ENCODE measurements around the gene GIMAP5.

Gene GIMAP5

GRCh38 chr7:150737265-150738055 is at the start of gene GIMAP5:
Gene GIMAP5, plus strand, starts transcription at chr7:150737418. Its CDS starts 3,467 bp downstream, at chr7:150740885.
- peak; percentile 82 for DNase-seq

GRCh38 chr7:150688630-150689029 is 48.6 kb upstream of the GIMAP5 start:
- DNase-seq = peak; percentile 15

- DNase-seq = no peak
Measured at GRCh38 chr7:150695654-150696053, 41.6 kb upstream of the GIMAP5 start.

- DNase-seq = no peak
Measured at GRCh38 chr7:150703209-150703608, 34.0 kb upstream of the GIMAP5 start.

- peak; percentile 56 for DNase-seq
Measured at GRCh38 chr7:150715293-150715692, 21.9 kb upstream of the GIMAP5 start.

GRCh38 chr7:150715738-150716137 is 21.5 kb upstream of the GIMAP5 start:
- no peak for DNase-seq

GRCh38 chr7:150716368-150716767 is 20.9 kb upstream of the GIMAP5 start, which contains the start of gene GIMAP1:
Gene GIMAP1, plus strand, starts transcription at chr7:150716613. Its CDS starts 2,435 bp downstream, at chr7:150719048.
- DNase-seq = peak; percentile 89

GRCh38 chr7:150716939-150717338 is 20.3 kb upstream of the GIMAP5 start:
- peak; percentile 35 for DNase-seq

GRCh38 chr7:150717814-150718420 is 19.3 kb upstream of the GIMAP5 start:
- DNase-seq = peak; percentile 58

- no peak for DNase-seq
Measured at GRCh38 chr7:150719436-150719835, 17.8 kb upstream of the GIMAP5 start.

- DNase-seq = no peak
Measured at GRCh38 chr7:150719960-150720891, 17.0 kb upstream of the GIMAP5 start.

GRCh38 chr7:150721970-150722373 is 15.2 kb upstream of the GIMAP5 start:
- no peak for DNase-seq

GRCh38 chr7:150722431-150722931 is 14.7 kb upstream of the GIMAP5 start:
- DNase-seq = no peak

GRCh38 chr7:150723467-150723866 is 13.8 kb upstream of the GIMAP5 start:
- DNase-seq = no peak

GRCh38 chr7:150727381-150727780 is 9.8 kb upstream of the GIMAP5 start:
- no peak for DNase-seq

- no peak for DNase-seq
Measured at GRCh38 chr7:150728011-150728410, 9.2 kb upstream of the GIMAP5 start.

- no peak for DNase-seq
Measured at GRCh38 chr7:150728609-150729008, 8.6 kb upstream of the GIMAP5 start.

GRCh38 chr7:150731916-150732315 is 5.3 kb upstream of the GIMAP5 start:
- no peak for DNase-seq

- peak; percentile 15 for DNase-seq
Measured at GRCh38 chr7:150732786-150733481, 4.3 kb upstream of the GIMAP5 start.

- no peak for DNase-seq
Measured at GRCh38 chr7:150733482-150734095, 3.6 kb upstream of the GIMAP5 start.

- DNase-seq = no peak
Measured at GRCh38 chr7:150734254-150734653, 3.0 kb upstream of the GIMAP5 start.
